ENCODE results near the gene KMO. TPM values are rescaled to one million over a fixed set of nuclear protein-coding genes. Genes with fewer than 3 reads are reported as not detected.

The KMO gene
- total and polyA plus RNA-seq, 12 donors, result 0.41 to 3.6 (median 1.6) TPM

DNA sequence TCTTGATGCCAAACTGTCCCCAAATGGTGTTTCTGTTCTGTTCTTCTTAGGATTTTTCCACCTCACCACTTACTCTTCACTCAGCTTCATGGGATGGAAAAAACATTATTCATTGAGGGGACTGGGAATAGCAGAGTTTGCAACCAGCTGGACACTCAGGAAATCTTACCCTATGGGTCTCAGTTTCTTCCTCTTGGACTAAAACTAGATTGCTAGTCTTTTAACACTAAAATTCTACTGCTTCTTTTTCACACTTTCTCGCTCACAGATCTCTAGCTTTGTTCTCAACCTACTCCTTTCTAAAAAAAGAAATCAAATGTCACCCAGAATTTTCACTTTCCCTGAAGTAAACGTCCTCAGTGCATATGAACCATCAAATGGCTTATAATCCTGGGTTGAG is 4.8 kb downstream of the KMO start:
- WGBS, 4 donors, result 69 to 78% (median 73%) methylated on average over 2 of the region's 2 CpGs
- TF ChIP-seq POLR2A (IDR thresholded peaks at IDR 0.05), result no peak
- TF ChIP-seq, protein P1, sequence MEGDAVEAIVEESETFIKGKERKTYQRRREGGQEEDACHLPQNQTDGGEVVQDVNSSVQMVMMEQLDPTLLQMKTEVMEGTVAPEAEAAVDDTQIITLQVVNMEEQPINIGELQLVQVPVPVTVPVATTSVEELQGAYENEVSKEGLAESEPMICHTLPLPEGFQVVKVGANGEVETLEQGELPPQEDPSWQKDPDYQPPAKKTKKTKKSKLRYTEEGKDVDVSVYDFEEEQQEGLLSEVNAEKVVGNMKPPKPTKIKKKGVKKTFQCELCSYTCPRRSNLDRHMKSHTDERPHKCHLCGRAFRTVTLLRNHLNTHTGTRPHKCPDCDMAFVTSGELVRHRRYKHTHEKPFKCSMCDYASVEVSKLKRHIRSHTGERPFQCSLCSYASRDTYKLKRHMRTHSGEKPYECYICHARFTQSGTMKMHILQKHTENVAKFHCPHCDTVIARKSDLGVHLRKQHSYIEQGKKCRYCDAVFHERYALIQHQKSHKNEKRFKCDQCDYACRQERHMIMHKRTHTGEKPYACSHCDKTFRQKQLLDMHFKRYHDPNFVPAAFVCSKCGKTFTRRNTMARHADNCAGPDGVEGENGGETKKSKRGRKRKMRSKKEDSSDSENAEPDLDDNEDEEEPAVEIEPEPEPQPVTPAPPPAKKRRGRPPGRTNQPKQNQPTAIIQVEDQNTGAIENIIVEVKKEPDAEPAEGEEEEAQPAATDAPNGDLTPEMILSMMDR (IDR thresholded peaks at IDR 0.05), result no peak
- intact Hi-C loops (cut with DNase I), result loop anchor here (10.0 kb wide), 2 partner anchors 88 to 298 kb away; no protein-coding TSS in a partner anchor
- Histone ChIP-seq H3K4me1 (replicated peaks in 1 of 2) (no peaks in the 10 kb centered on the region), H3K9me3 (replicated peaks in 1 of 3) (no peaks in the 10 kb centered on the region), H3K27ac (no peak overlapping the region), H3K36me3 (replicated peaks in 1 of 2) (no peaks in the 10 kb centered on the region), H3K27me3 (no peaks in the 10 kb centered on the region), H3K4me3 (no peak overlapping the region)
- DNase-seq, result no peak

DNA sequence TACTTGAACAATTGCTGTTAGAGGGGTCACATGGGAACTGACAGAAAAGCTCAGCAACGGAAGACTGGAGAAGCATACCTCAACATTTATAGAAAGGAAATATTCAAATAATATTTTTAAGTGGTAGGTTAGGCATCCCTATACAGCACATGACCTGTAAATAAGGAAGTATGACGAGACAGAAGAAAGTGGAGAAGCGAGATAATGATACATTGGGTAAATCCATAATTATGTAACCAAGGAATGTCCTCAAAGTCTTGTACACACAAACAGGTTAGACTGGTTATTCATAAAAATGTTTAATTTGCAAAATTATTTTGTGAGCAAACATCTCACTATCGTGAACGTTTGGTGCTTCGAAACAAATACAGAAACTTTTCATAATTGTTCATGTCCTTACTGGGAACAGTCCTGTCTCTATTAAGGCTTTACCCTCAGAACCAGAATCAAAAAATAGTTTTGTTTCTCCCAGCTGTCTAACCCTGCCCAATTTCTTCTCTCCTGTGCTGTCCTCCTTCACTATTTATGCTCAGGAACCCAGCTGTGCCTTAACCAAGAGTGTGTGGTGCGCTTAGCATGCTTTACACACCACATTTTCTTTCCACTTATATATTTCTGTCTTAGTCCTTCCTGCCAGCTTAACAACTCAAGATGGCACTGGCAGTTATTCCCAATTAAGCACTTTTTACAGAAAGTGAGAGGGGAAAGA is 10.2 kb downstream of the KMO start:
- Histone ChIP-seq H3K27ac (no peak overlapping the region), H3K27me3 (no peaks in the 10 kb centered on the region), H3K4me1 (replicated peaks in 1 of 2) (no peaks in the 10 kb centered on the region), H3K9me3 (replicated peaks in 1 of 3) (no peaks in the 10 kb centered on the region), H3K4me3 (no peak overlapping the region), H3K36me3 (replicated peaks in 1 of 2) (no peaks in the 10 kb centered on the region)
- 77 to 84% (median 83%) methylated on average over 7 of the region's 7 CpGs for WGBS, 4 donors
- intact Hi-C loops (cut with DNase I), result no loop called here
- TF ChIP-seq POLR2A (IDR thresholded peaks at IDR 0.05), result no peak
- TF ChIP-seq, protein P1 (IDR thresholded peaks at IDR 0.05), result no peak
- DNase-seq, result no peak

DNA sequence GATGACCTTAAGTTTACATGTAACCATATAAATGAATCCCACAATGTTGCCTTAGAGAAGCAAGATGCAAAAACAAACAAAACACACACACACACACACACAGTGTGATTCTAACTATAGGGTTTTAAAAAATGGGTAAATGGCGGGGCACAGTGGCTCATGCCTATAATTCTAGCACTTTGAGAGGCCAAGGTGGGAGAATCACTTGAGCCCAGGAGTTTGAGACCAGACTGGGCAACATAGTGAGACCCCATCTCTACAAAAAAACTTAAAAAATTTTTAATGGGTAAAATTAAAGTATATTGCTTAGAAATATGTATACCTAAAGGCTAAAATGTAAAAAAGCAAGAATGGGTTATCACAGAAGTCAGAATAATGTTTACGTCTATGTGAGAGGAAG is 15.8 kb downstream of the KMO start:
- intact Hi-C loops (cut with DNase I), result no loop called here
- WGBS, 4 donors, result 41 to 69% (median 51%) methylated on average over 2 of the region's 2 CpGs
- DNase-seq, result no peak

DNA sequence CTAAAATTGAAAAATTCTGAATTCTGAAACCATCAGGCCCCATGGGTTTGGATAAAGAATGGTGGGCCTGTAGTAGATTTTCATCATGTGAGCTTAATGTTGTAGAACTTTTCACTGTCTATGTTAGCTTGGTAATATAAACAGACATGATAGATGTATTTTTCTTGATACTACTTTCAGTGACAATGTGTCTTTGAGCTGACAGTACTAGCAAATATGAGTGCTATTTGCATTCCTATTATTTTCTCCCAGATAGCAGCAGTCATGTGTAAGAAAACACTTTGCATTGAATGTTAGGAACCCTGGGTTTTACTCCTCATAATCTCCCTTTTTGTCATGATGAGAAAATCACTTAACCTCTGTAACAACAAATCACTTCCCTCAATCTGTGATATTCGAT is 18.1 kb downstream of the KMO start:
- DNase-seq, result no peak
- TF ChIP-seq, protein P1 (IDR thresholded peaks at IDR 0.05), result no peak
- no peak for TF ChIP-seq POLR2A (IDR thresholded peaks at IDR 0.05)
- H3K27ac ChIP-seq, result no peak overlapping the region
- WGBS, 4 donors, result 68 to 73% (median 72%) methylated on average over 1 of the region's 1 CpG
- H3K36me3 ChIP-seq (replicated peaks in 1 of 2), result no peaks in the 10 kb centered on the region
- intact Hi-C loops (cut with DNase I), result no loop called here
- H3K9me3 ChIP-seq (replicated peaks in 1 of 3), result no peaks in the 10 kb centered on the region
- no peaks in the 10 kb centered on the region for H3K4me1 ChIP-seq (replicated peaks in 1 of 2)
- H3K4me3 ChIP-seq, result no peak overlapping the region
- no peaks in the 10 kb centered on the region for H3K27me3 ChIP-seq

More for the DNA sequence above, 15.8 kb downstream of the KMO start:
- Histone ChIP-seq H3K27ac (no peak overlapping the region), H3K4me1 (replicated peaks in 1 of 2) (no peaks in the 10 kb centered on the region), H3K4me3 (no peak overlapping the region), H3K36me3 (replicated peaks in 1 of 2) (no peaks in the 10 kb centered on the region), H3K9me3 (replicated peaks in 1 of 3) (no peaks in the 10 kb centered on the region), H3K27me3 (no peaks in the 10 kb centered on the region)
- TF ChIP-seq POLR2A (IDR thresholded peaks at IDR 0.05), result no peak
- TF ChIP-seq, protein P1 (IDR thresholded peaks at IDR 0.05), result no peak

Measured in adrenal gland (tissue), 12 donors.